ENCODE results near the gene GOT2.

GOT2 gene

GRCh38 chr16:58685084-58685449 is 49.0 kb downstream of the GOT2 start:
- peak overlapping the region; percentile 98 for H3K4me3 ChIP-seq (ENCODE audit: control insufficient read depth, low read depth, low read length)
- TF ChIP-seq CTCF (conservative IDR thresholded peaks at IDR 0.05; ENCODE audit: control insufficient read depth, insufficient read depth, low read depth, low read length) = no peak
- DNase-seq (ENCODE audit: low read depth) = no peak

- peak; percentile 79 for DNase-seq (ENCODE audit: low read depth)
- peak within 1 kb of the TSS; percentile 98 for H3K4me3 ChIP-seq (ENCODE audit: control insufficient read depth, low read depth, low read length)
- TF ChIP-seq CTCF (conservative IDR thresholded peaks at IDR 0.05; ENCODE audit: control insufficient read depth, insufficient read depth, low read depth, low read length) = no peak
Observed at GRCh38 chr16:58684354-58685083, 49.6 kb downstream of the GOT2 start, which contains the start of gene SLC38A7. Gene SLC38A7, minus strand, starts transcription at chr16:58684770. Its CDS starts 4,644 bp downstream, at chr16:58680126.

- TF ChIP-seq CTCF (conservative IDR thresholded peaks at IDR 0.05; ENCODE audit: control insufficient read depth, insufficient read depth, low read depth, low read length) = no peak
- peak; percentile 27 for DNase-seq (ENCODE audit: low read depth)
- peak overlapping the region; percentile 98 for H3K4me3 ChIP-seq (ENCODE audit: control insufficient read depth, low read depth, low read length)
Observed at GRCh38 chr16:58684001-58684353, 50.1 kb downstream of the GOT2 start.

GRCh38 chr16:58679763-58680162 is 54.4 kb downstream of the GOT2 start:
- no peak for DNase-seq (ENCODE audit: low read depth)
- no peak overlapping the region for H3K4me3 ChIP-seq (ENCODE audit: control insufficient read depth, low read depth, low read length)
- no peak for TF ChIP-seq CTCF (conservative IDR thresholded peaks at IDR 0.05; ENCODE audit: control insufficient read depth, insufficient read depth, low read depth, low read length)

- DNase-seq (ENCODE audit: low read depth) = no peak
- no peak for TF ChIP-seq CTCF (conservative IDR thresholded peaks at IDR 0.05; ENCODE audit: control insufficient read depth, insufficient read depth, low read depth, low read length)
- no peak overlapping the region for H3K4me3 ChIP-seq (ENCODE audit: control insufficient read depth, low read depth, low read length)
Observed at GRCh38 chr16:58678716-58679115, 55.4 kb downstream of the GOT2 start.

GRCh38 chr16:58678269-58678668 is 55.8 kb downstream of the GOT2 start:
- no peak for DNase-seq (ENCODE audit: low read depth)
- TF ChIP-seq CTCF (conservative IDR thresholded peaks at IDR 0.05; ENCODE audit: control insufficient read depth, insufficient read depth, low read depth, low read length) = no peak
- H3K4me3 ChIP-seq (ENCODE audit: control insufficient read depth, low read depth, low read length) = no peak overlapping the region

Measured in fibroblast of mammary gland (primary cell).